ENCODE data around the gene SMCO2. TPM values are rescaled to one million over a fixed set of nuclear protein-coding genes. Genes with fewer than 3 reads are reported as not detected.

SMCO2 gene
- polyA plus RNA-seq, 4 donors, result 0.28 to 0.34 TPM; not detected in 2

- no peaks in the 10 kb centered on the region for H3K4me1 ChIP-seq (ENCODE audit: control insufficient read depth in 3 of 3, insufficient read depth in 2 of 3, low read depth in 1 of 3, low read length in 2 of 3)
- no peaks in the 10 kb centered on the region for H3K36me3 ChIP-seq (ENCODE audit: control insufficient read depth in 3 of 3, insufficient read depth in 2 of 3, low read depth in 1 of 3, low read length in 3 of 3)
- WGBS, 3 donors, result 91 to 95% (median 94%) methylated on average over 6 of the region's 6 CpGs
- no peaks in the 10 kb centered on the region for H3K9me3 ChIP-seq (ENCODE audit: control insufficient read depth in 2 of 2, insufficient read depth in 1 of 2, low read depth in 1 of 2, low read length in 1 of 2)
- H3K27ac ChIP-seq (ENCODE audit: low read depth in 1 of 3, low read length in 2 of 3), result no peak overlapping the region
- no peak overlapping the region for H3K4me3 ChIP-seq (ENCODE audit: low read depth in 1 of 3, low read length in 3 of 3)
- FAIRE-seq, result no peak
- H3K27me3 ChIP-seq (ENCODE audit: control insufficient read depth in 3 of 3, insufficient read depth in 3 of 3, low read length in 3 of 3), result no peaks in the 10 kb centered on the region
- DNase-seq, result no peak
These were observed 19.6 kb upstream of the SMCO2 start for GRCh38 chr12:27426743-27427487.

- Histone ChIP-seq H3K4me3 (ENCODE audit: low read depth in 1 of 3, low read length in 3 of 3) (no peak overlapping the region), H3K36me3 (ENCODE audit: control insufficient read depth in 3 of 3, insufficient read depth in 2 of 3, low read depth in 1 of 3, low read length in 3 of 3) (no peaks in the 10 kb centered on the region), H3K4me1 (ENCODE audit: control insufficient read depth in 3 of 3, insufficient read depth in 2 of 3, low read depth in 1 of 3, low read length in 2 of 3) (no peaks in the 10 kb centered on the region), H3K27ac (ENCODE audit: low read depth in 1 of 3, low read length in 2 of 3) (no peak overlapping the region), H3K9me3 (ENCODE audit: control insufficient read depth in 2 of 2, insufficient read depth in 1 of 2, low read depth in 1 of 2, low read length in 1 of 2) (no peaks in the 10 kb centered on the region), H3K27me3 (ENCODE audit: control insufficient read depth in 3 of 3, insufficient read depth in 3 of 3, low read length in 3 of 3) (no peaks in the 10 kb centered on the region)
- DNase-seq (no peak), FAIRE-seq (no peak)
- 70 to 87% (median 81%) methylated on average over 3 of the region's 3 CpGs for WGBS, 3 donors
These were observed 18.7 kb upstream of the SMCO2 start for GRCh38 chr12:27427824-27428223.

- H3K9me3 ChIP-seq (ENCODE audit: control insufficient read depth in 2 of 2, insufficient read depth in 1 of 2, low read depth in 1 of 2, low read length in 1 of 2), result no peaks in the 10 kb centered on the region
- DNase-seq (no peak), FAIRE-seq (no peak)
These were observed 18.1 kb upstream of the SMCO2 start for GRCh38 chr12:27428466-27428865.

GRCh38 chr12:27429606-27430005, 16.9 kb upstream of the SMCO2 start:
- H3K27ac ChIP-seq (ENCODE audit: low read depth in 1 of 3, low read length in 2 of 3), result no peak overlapping the region
- WGBS, 3 donors, result 83 to 90% (median 84%) methylated on average over 2 of the region's 2 CpGs

More at GRCh38 chr12:27428466-27428865, 18.1 kb upstream of the SMCO2 start:
- no peaks in the 10 kb centered on the region for H3K27me3 ChIP-seq (ENCODE audit: control insufficient read depth in 3 of 3, insufficient read depth in 3 of 3, low read length in 3 of 3)
- no peak overlapping the region for H3K27ac ChIP-seq (ENCODE audit: low read depth in 1 of 3, low read length in 2 of 3)
- no peaks in the 10 kb centered on the region for H3K36me3 ChIP-seq (ENCODE audit: control insufficient read depth in 3 of 3, insufficient read depth in 2 of 3, low read depth in 1 of 3, low read length in 3 of 3)
- H3K4me1 ChIP-seq (ENCODE audit: control insufficient read depth in 3 of 3, insufficient read depth in 2 of 3, low read depth in 1 of 3, low read length in 2 of 3), result no peaks in the 10 kb centered on the region
- H3K4me3 ChIP-seq (ENCODE audit: low read depth in 1 of 3, low read length in 3 of 3), result no peak overlapping the region

GRCh38 chr12:27431185-27431584, 15.4 kb upstream of the SMCO2 start:
- Histone ChIP-seq H3K27ac (ENCODE audit: low read depth in 1 of 3, low read length in 2 of 3) (no peak overlapping the region), H3K4me3 (ENCODE audit: low read depth in 1 of 3, low read length in 3 of 3) (no peak overlapping the region), H3K36me3 (ENCODE audit: control insufficient read depth in 3 of 3, insufficient read depth in 2 of 3, low read depth in 1 of 3, low read length in 3 of 3) (no peaks in the 10 kb centered on the region), H3K27me3 (ENCODE audit: control insufficient read depth in 3 of 3, insufficient read depth in 3 of 3, low read length in 3 of 3) (no peaks in the 10 kb centered on the region), H3K9me3 (ENCODE audit: control insufficient read depth in 2 of 2, insufficient read depth in 1 of 2, low read depth in 1 of 2, low read length in 1 of 2) (no peaks in the 10 kb centered on the region), H3K4me1 (ENCODE audit: control insufficient read depth in 3 of 3, insufficient read depth in 2 of 3, low read depth in 1 of 3, low read length in 2 of 3) (no peaks in the 10 kb centered on the region)
- FAIRE-seq, result no peak
- DNase-seq, result no peak
- WGBS, 3 donors, result 76 to 84% (median 82%) methylated on average over 4 of the region's 4 CpGs

More at GRCh38 chr12:27429606-27430005, 16.9 kb upstream of the SMCO2 start:
- no peak for FAIRE-seq
- Histone ChIP-seq H3K27me3 (ENCODE audit: control insufficient read depth in 3 of 3, insufficient read depth in 3 of 3, low read length in 3 of 3) (no peaks in the 10 kb centered on the region), H3K9me3 (ENCODE audit: control insufficient read depth in 2 of 2, insufficient read depth in 1 of 2, low read depth in 1 of 2, low read length in 1 of 2) (no peaks in the 10 kb centered on the region), H3K36me3 (ENCODE audit: control insufficient read depth in 3 of 3, insufficient read depth in 2 of 3, low read depth in 1 of 3, low read length in 3 of 3) (no peaks in the 10 kb centered on the region), H3K4me3 (ENCODE audit: low read depth in 1 of 3, low read length in 3 of 3) (no peak overlapping the region), H3K4me1 (ENCODE audit: control insufficient read depth in 3 of 3, insufficient read depth in 2 of 3, low read depth in 1 of 3, low read length in 2 of 3) (no peaks in the 10 kb centered on the region)
- DNase-seq, result no peak

GRCh38 chr12:27434673-27435565, 11.6 kb upstream of the SMCO2 start:
- WGBS, 3 donors, result 33 to 45% (median 36%) methylated on average over 5 of the region's 6 CpGs
- H3K4me3 ChIP-seq (ENCODE audit: low read depth in 1 of 3, low read length in 3 of 3), result no peak overlapping the region
- no peaks in the 10 kb centered on the region for H3K27me3 ChIP-seq (ENCODE audit: control insufficient read depth in 3 of 3, insufficient read depth in 3 of 3, low read length in 3 of 3)
- peak; percentile 18 to 27 for DNase-seq
- no peaks in the 10 kb centered on the region for H3K4me1 ChIP-seq (ENCODE audit: control insufficient read depth in 3 of 3, insufficient read depth in 2 of 3, low read depth in 1 of 3, low read length in 2 of 3)
- FAIRE-seq, result no peak
- no peaks in the 10 kb centered on the region for H3K36me3 ChIP-seq (ENCODE audit: control insufficient read depth in 3 of 3, insufficient read depth in 2 of 3, low read depth in 1 of 3, low read length in 3 of 3)
- H3K9me3 ChIP-seq (ENCODE audit: control insufficient read depth in 2 of 2, insufficient read depth in 1 of 2, low read depth in 1 of 2, low read length in 1 of 2), result no peaks in the 10 kb centered on the region
- no peak overlapping the region for H3K27ac ChIP-seq (ENCODE audit: low read depth in 1 of 3, low read length in 2 of 3)

- Histone ChIP-seq H3K27ac (ENCODE audit: low read depth in 1 of 3, low read length in 2 of 3) (no peak overlapping the region), H3K27me3 (ENCODE audit: control insufficient read depth in 3 of 3, insufficient read depth in 3 of 3, low read length in 3 of 3) (no peaks in the 10 kb centered on the region), H3K9me3 (ENCODE audit: control insufficient read depth in 2 of 2, insufficient read depth in 1 of 2, low read depth in 1 of 2, low read length in 1 of 2) (no peaks in the 10 kb centered on the region), H3K4me3 (ENCODE audit: low read depth in 1 of 3, low read length in 3 of 3) (no peak overlapping the region), H3K4me1 (ENCODE audit: control insufficient read depth in 3 of 3, insufficient read depth in 2 of 3, low read depth in 1 of 3, low read length in 2 of 3) (no peaks in the 10 kb centered on the region), H3K36me3 (ENCODE audit: control insufficient read depth in 3 of 3, insufficient read depth in 2 of 3, low read depth in 1 of 3, low read length in 3 of 3) (no peaks in the 10 kb centered on the region)
- DNase-seq, result no peak
- FAIRE-seq, result no peak
These were observed 10.5 kb upstream of the SMCO2 start for GRCh38 chr12:27436029-27436428.

- Histone ChIP-seq H3K36me3 (ENCODE audit: control insufficient read depth in 3 of 3, insufficient read depth in 2 of 3, low read depth in 1 of 3, low read length in 3 of 3) (no peaks in the 10 kb centered on the region), H3K27ac (ENCODE audit: low read depth in 1 of 3, low read length in 2 of 3) (no peak overlapping the region), H3K4me1 (ENCODE audit: control insufficient read depth in 3 of 3, insufficient read depth in 2 of 3, low read depth in 1 of 3, low read length in 2 of 3) (no peaks in the 10 kb centered on the region), H3K27me3 (ENCODE audit: control insufficient read depth in 3 of 3, insufficient read depth in 3 of 3, low read length in 3 of 3) (no peaks in the 10 kb centered on the region), H3K4me3 (ENCODE audit: low read depth in 1 of 3, low read length in 3 of 3) (no peak overlapping the region), H3K9me3 (ENCODE audit: control insufficient read depth in 2 of 2, insufficient read depth in 1 of 2, low read depth in 1 of 2, low read length in 1 of 2) (no peaks in the 10 kb centered on the region)
- WGBS, 3 donors, result 77 to 100% (median 83%) methylated on average over 1 of the region's 1 CpG
- no peak for FAIRE-seq
- no peak for DNase-seq
These were observed 9.8 kb upstream of the SMCO2 start for GRCh38 chr12:27436768-27437167.

All from small intestine (tissue), 7 donors.